H9 (cell line): ENCODE results near the gene PRKAG3. TPM values are rescaled to one million over a fixed set of nuclear protein-coding genes. Genes with fewer than 3 reads are reported as not detected.

Source experiments
- DNase-seq: peaks from one replicate; pipeline ENCODE4 v3.0.0-alpha.2; 2017
- H2AFZ ChIP-seq: one replicate; pipeline ENCODE4 v1.6.1; 2013; ENCODE audit warnings: mild to moderate bottlenecking, low read length, control low read depth, moderate library complexity
- H2AK5ac ChIP-seq: 2 replicates; pipeline ENCODE4 v1.6.1; 2013; ENCODE audit warnings: low read length, control low read depth, mixed read lengths; ENCODE audit not compliant: insufficient read length
- H2BK120ac ChIP-seq: one replicate; pipeline ENCODE4 v1.6.1; 2013; ENCODE audit warnings: low read depth, mild to moderate bottlenecking, low read length, control low read depth, inconsistent platforms; ENCODE audit not compliant: poor library complexity, severe bottlenecking
- H2BK12ac ChIP-seq: 2 replicates; pipeline ENCODE4 v1.6.1; 2013; ENCODE audit warnings: low read length, control low read depth, mixed read lengths, low read depth; ENCODE audit not compliant: insufficient read length
- H2BK15ac ChIP-seq: 2 replicates; pipeline ENCODE4 v1.6.1; 2013; ENCODE audit warnings: low read depth, low read length, control low read depth
- H2BK20ac ChIP-seq: one replicate; pipeline ENCODE4 v1.6.1; 2013; ENCODE audit warnings: low read depth, mild to moderate bottlenecking, low read length, control low read depth, inconsistent platforms; ENCODE audit not compliant: poor library complexity, severe bottlenecking
- H2BK5ac ChIP-seq: 2 replicates; pipeline ENCODE4 v1.6.1; 2013; ENCODE audit warnings: low read length, control low read depth, mixed read lengths; ENCODE audit not compliant: insufficient read length
- H3K14ac ChIP-seq: 2 replicates; pipeline ENCODE4 v1.6.1; 2013; ENCODE audit warnings: low read length, control low read depth; ENCODE audit not compliant: insufficient read depth
- H3K18ac ChIP-seq: 2 replicates; pipeline ENCODE4 v1.6.1; 2013; ENCODE audit warnings: low read depth, mild to moderate bottlenecking, mixed read lengths, low read length, control low read depth; ENCODE audit not compliant: insufficient read length
- H3K23ac ChIP-seq: 2 replicates; pipeline ENCODE4 v1.6.1; 2013; ENCODE audit warnings: low read length, control low read depth, mixed read lengths, low read depth; ENCODE audit not compliant: insufficient read length
- H3K23me2 ChIP-seq: 2 replicates; pipeline ENCODE4 v1.6.1; 2013; ENCODE audit warnings: low read depth, mild to moderate bottlenecking, mixed read lengths, low read length, control low read depth; ENCODE audit not compliant: insufficient read length, poor library complexity, severe bottlenecking
- H3K27ac ChIP-seq: 2 replicates; pipeline ENCODE4 v1.5.1; 2013; ENCODE audit warnings: low read length, control low read depth, mixed read lengths, low read depth; ENCODE audit not compliant: insufficient read length
- H3K27me3 ChIP-seq: 2 replicates; pipeline ENCODE4 v1.6.1; 2013; ENCODE audit warnings: low read length, control low read depth, inconsistent platforms; ENCODE audit not compliant: insufficient read depth
- H3K4ac ChIP-seq: 2 replicates; pipeline ENCODE4 v1.6.1; 2013; ENCODE audit warnings: low read depth, mild to moderate bottlenecking, control low read depth, inconsistent platforms, low read length, moderate library complexity
- H3K4me1 ChIP-seq: 2 replicates; pipeline ENCODE4 v1.6.1; 2013; ENCODE audit warnings: low read length, control low read depth, inconsistent platforms; ENCODE audit not compliant: insufficient read depth
- H3K4me2 ChIP-seq: 2 replicates; pipeline ENCODE4 v1.6.1; 2013; ENCODE audit warnings: low read length, control low read depth, mixed read lengths; ENCODE audit not compliant: insufficient read length, insufficient read depth
- H3K56ac ChIP-seq: 2 replicates; pipeline ENCODE4 v1.6.1; 2013; ENCODE audit warnings: low read depth, mild to moderate bottlenecking, mixed read lengths, low read length, control low read depth; ENCODE audit not compliant: insufficient read length
- H3K79me1 ChIP-seq: 2 replicates; pipeline ENCODE4 v1.6.1; 2013; ENCODE audit warnings: low read depth, mild to moderate bottlenecking, moderate library complexity, low read length, control low read depth, inconsistent platforms; ENCODE audit not compliant: insufficient read depth, poor library complexity, severe bottlenecking
- H3K79me2 ChIP-seq: 2 replicates; pipeline ENCODE4 v1.6.1; 2013; ENCODE audit warnings: low read length, control low read depth, inconsistent platforms; ENCODE audit not compliant: insufficient read depth
- H3K9ac ChIP-seq: 2 replicates; pipeline ENCODE4 v1.6.1; 2013; ENCODE audit warnings: low read length, control low read depth, mixed read lengths; ENCODE audit not compliant: insufficient read length; ENCODE audit errors: extremely low read depth
- H3K9me3 ChIP-seq: one replicate; pipeline ENCODE4 v1.6.1; 2013; ENCODE audit warnings: low read depth, low read length, inconsistent platforms; ENCODE audit not compliant: control insufficient read depth
- H3T11ph ChIP-seq: one replicate; pipeline ENCODE4 v1.6.1; 2013; ENCODE audit warnings: mild to moderate bottlenecking, low read length, control low read depth, inconsistent platforms
- H4K20me1 ChIP-seq: one replicate; pipeline ENCODE4 v1.6.1; 2013; ENCODE audit not compliant: control insufficient read depth, insufficient read length, insufficient read depth
- H4K5ac ChIP-seq: 2 replicates; pipeline ENCODE4 v1.6.1; 2013; ENCODE audit warnings: low read depth, mild to moderate bottlenecking, mixed read lengths, low read length, control low read depth; ENCODE audit not compliant: insufficient read length
- H4K8ac ChIP-seq: replicated peaks from 2 replicates; pipeline ENCODE4 v1.6.1; 2013; ENCODE audit warnings: low read length, control low read depth, mixed read lengths, low read depth; ENCODE audit not compliant: insufficient read length
- H4K91ac ChIP-seq: 2 replicates; pipeline ENCODE4 v1.6.1; 2013; ENCODE audit warnings: low read depth, mild to moderate bottlenecking, moderate library complexity, mixed read lengths, low read length, control low read depth; ENCODE audit not compliant: insufficient read length
- H3K27ac Mint-ChIP-seq, 3 experiments: 2 replicates in 2 of 3; 3 replicates in 1 of 3; pipeline ENCODE4 v1.8.0; 2020 to 2021; ENCODE audit warnings: mixed read lengths in 3 of 3, mild to moderate bottlenecking in 1 of 3, moderate library complexity in 1 of 3
- H3K27me3 Mint-ChIP-seq: 2 replicates; pipeline ENCODE4 v1.8.0; 2021; ENCODE audit warnings: low read depth, mild to moderate bottlenecking, moderate library complexity, mixed read lengths
- H3K36me3 Mint-ChIP-seq, 3 experiments: 2 replicates in 2 of 3; 3 replicates in 1 of 3; pipeline ENCODE4 v1.8.0; 2020 to 2021; ENCODE audit warnings: low read depth in 3 of 3, mixed read lengths in 3 of 3; ENCODE audit not compliant: insufficient read depth in 1 of 3
- H3K4me1 Mint-ChIP-seq, 2 experiments: 2 replicates each; pipeline ENCODE4 v1.8.0; 2020; ENCODE audit warnings: mixed read lengths in 2 of 2
- H3K4me3 Mint-ChIP-seq, 2 experiments: 2 replicates in 1 of 2; 3 replicates in 1 of 2; pipeline ENCODE4 v1.8.0; 2020 to 2021; ENCODE audit warnings: mild to moderate bottlenecking in 2 of 2, mixed read lengths in 2 of 2, moderate library complexity in 1 of 2
- H3K9me3 Mint-ChIP-seq, 2 experiments: 2 replicates in 1 of 2; 3 replicates in 1 of 2; pipeline ENCODE4 v1.8.0; 2020; ENCODE audit warnings: mild to moderate bottlenecking in 2 of 2, mixed read lengths in 2 of 2, moderate library complexity in 1 of 2
- WGBS: extraction: QIAGEN DNeasy Blood & Tissue Kit; methylation state at CpG from one replicate; pipeline ENCODE4 v1.1.7; 2013; ENCODE audit warnings: missing lambda C conversion rate, low lambda C conversion rate, mixed read lengths; ENCODE audit not compliant: insufficient read length; ENCODE audit errors: extremely low coverage; 5-methylcytosine and 5-hydroxymethylcytosine counted together
- total RNA-seq: library from RNA; stranded (reverse); gene quantifications from 2 replicates; pipeline ENCODE4 v1.2.1, GENCODE V29; 2021
- TF ChIP-seq, protein P1 (sequence below): fragments of 200-600 bp; sonication (generic); conservative IDR thresholded peaks from 3 replicates; pipeline ENCODE4 v1.8.0; 2021; ENCODE audit warnings: antibody characterized with exemption, mild to moderate bottlenecking

Gene PRKAG3
- total RNA-seq, 1 experiment from 2014 or later = not detected

DNA sequence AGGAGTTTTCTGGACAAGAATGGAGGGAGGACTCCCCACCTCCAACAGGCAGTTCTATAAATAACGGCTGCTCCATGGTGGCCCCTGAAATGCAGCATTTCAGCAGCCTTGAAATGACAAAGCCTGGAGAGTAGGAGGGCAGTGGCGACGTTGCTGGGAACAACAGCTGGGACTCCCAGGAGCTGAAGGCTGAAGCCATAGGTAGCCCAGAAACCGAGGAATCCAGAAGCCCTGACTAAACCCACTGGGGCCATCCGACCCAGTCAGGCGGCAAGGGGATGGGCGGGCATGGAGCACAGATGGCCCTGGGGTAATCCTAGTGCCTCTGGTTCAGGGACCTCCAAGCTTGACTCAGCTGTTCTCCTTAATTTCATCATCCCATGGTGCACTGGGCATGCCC, 9.0 kb downstream of the PRKAG3 start:
- Histone ChIP-seq H3K79me1 (no peaks in the 10 kb centered on the region), H3K14ac (no peak overlapping the region), H3K4me2 (no peak overlapping the region), H3K9ac (no peak overlapping the region), H4K20me1 (no peaks in the 10 kb centered on the region), H3K4ac (no peak overlapping the region), H3K9me3 (no peaks in the 10 kb centered on the region), H2AFZ (no peak overlapping the region), H3K4me1 (no peaks in the 10 kb centered on the region), H3K27me3 (no peaks in the 10 kb centered on the region), H4K8ac (no peak overlapping the region), H3K18ac (no peak overlapping the region), H3T11ph (no peak overlapping the region), H2BK12ac (no peak overlapping the region), H3K23ac (no peak overlapping the region), H2BK20ac (no peak overlapping the region), H4K91ac (no peak overlapping the region), H2BK5ac (no peak overlapping the region), H3K27ac (no peak overlapping the region), H3K23me2 (no peaks in the 10 kb centered on the region), H2BK120ac (no peak overlapping the region), H2BK15ac (no peak overlapping the region), H3K79me2 (no peaks in the 10 kb centered on the region), H4K5ac (no peak overlapping the region), H2AK5ac (no peak overlapping the region), H3K56ac (no peak overlapping the region)
- no peak overlapping the region; a peak in 1 of 7 replicates for H3K27ac Mint-ChIP-seq
- H3K36me3 Mint-ChIP-seq = no peaks in the 10 kb centered on the region; a peak in 1 of 7 replicates
- H3K27me3 Mint-ChIP-seq = peaks cover 7% of the 10 kb centered on the region
- H3K4me3 Mint-ChIP-seq = no peak overlapping the region
- DNase-seq = no peak
- TF ChIP-seq, protein P1, sequence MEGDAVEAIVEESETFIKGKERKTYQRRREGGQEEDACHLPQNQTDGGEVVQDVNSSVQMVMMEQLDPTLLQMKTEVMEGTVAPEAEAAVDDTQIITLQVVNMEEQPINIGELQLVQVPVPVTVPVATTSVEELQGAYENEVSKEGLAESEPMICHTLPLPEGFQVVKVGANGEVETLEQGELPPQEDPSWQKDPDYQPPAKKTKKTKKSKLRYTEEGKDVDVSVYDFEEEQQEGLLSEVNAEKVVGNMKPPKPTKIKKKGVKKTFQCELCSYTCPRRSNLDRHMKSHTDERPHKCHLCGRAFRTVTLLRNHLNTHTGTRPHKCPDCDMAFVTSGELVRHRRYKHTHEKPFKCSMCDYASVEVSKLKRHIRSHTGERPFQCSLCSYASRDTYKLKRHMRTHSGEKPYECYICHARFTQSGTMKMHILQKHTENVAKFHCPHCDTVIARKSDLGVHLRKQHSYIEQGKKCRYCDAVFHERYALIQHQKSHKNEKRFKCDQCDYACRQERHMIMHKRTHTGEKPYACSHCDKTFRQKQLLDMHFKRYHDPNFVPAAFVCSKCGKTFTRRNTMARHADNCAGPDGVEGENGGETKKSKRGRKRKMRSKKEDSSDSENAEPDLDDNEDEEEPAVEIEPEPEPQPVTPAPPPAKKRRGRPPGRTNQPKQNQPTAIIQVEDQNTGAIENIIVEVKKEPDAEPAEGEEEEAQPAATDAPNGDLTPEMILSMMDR = no peak
- H3K9me3 Mint-ChIP-seq = no peaks in the 10 kb centered on the region
- peaks cover 8 to 13% of the 10 kb centered on the region in 2 experiments for H3K4me1 Mint-ChIP-seq
- no CpG with 5 or more reads among the region's 7 CpGs for WGBS
